ENCODE data around the gene CLEC2B. TPM values are rescaled to one million over a fixed set of nuclear protein-coding genes. Genes with fewer than 3 reads are reported as not detected.

CLEC2B gene
- total and polyA plus RNA-seq, 8 donors = 0.87 to 30.1 (median 9.6) TPM

GRCh38 chr12:9909724-9910123 is 40.6 kb upstream of the CLEC2B start:
- H3K9me3 ChIP-seq = peaks cover 16 to 33% (median 26%) of the 10 kb centered on the region in 4 donors
- H3K4me3 ChIP-seq = no peak overlapping the region
- no peaks in the 10 kb centered on the region for H3K27me3 ChIP-seq
- TF ChIP-seq EP300 (IDR thresholded peaks at IDR 0.05) (no peak), POLR2AphosphoS5 (IDR thresholded peaks at IDR 0.05) (no peak), CTCF (IDR thresholded peaks at IDR 0.05) (no peak), POLR2A (IDR thresholded peaks at IDR 0.05) (no peak)
- H3K27ac ChIP-seq = no peak overlapping the region
- no peaks in the 10 kb centered on the region for H3K36me3 ChIP-seq
- H3K4me1 ChIP-seq = no peaks in the 10 kb centered on the region
- no peak for DNase-seq
- intact Hi-C loops (cut with DNase I; ENCODE audit: low total_unique reads) = loop anchor here (10.0 kb wide), 1 partner anchor 95 kb away; no protein-coding TSS in a partner anchor

- no peaks in the 10 kb centered on the region for H3K36me3 ChIP-seq
- H3K27ac ChIP-seq = no peak overlapping the region
- no peaks in the 10 kb centered on the region for H3K4me1 ChIP-seq
- 76 to 91% (median 90%) methylated on average over 4 of the region's 4 CpGs for WGBS, 5 donors
- H3K9me3 ChIP-seq = peaks cover 16 to 41% (median 28%) of the 10 kb centered on the region in 4 donors
- no peak for DNase-seq
- no peak overlapping the region for H3K4me3 ChIP-seq
- TF ChIP-seq EP300 (IDR thresholded peaks at IDR 0.05) (no peak), POLR2A (IDR thresholded peaks at IDR 0.05) (no peak), CTCF (IDR thresholded peaks at IDR 0.05) (no peak), POLR2AphosphoS5 (IDR thresholded peaks at IDR 0.05) (no peak)
- intact Hi-C loops (cut with DNase I; ENCODE audit: low total_unique reads) = loop anchor here (10.0 kb wide), 1 partner anchor 94 kb away; no protein-coding TSS in a partner anchor
- H3K27me3 ChIP-seq = no peaks in the 10 kb centered on the region
Measured at GRCh38 chr12:9908350-9908749, 39.2 kb upstream of the CLEC2B start.

GRCh38 chr12:9907769-9908168 is 38.6 kb upstream of the CLEC2B start:
- Histone ChIP-seq H3K4me1 (no peaks in the 10 kb centered on the region), H3K9me3 (peaks cover 17 to 46% (median 31%) of the 10 kb centered on the region in 4 donors), H3K27me3 (no peaks in the 10 kb centered on the region), H3K36me3 (no peaks in the 10 kb centered on the region), H3K27ac (no peak overlapping the region), H3K4me3 (no peak overlapping the region)
- DNase-seq = no peak
- intact Hi-C loops (cut with DNase I; ENCODE audit: low total_unique reads) = loop anchor here (10.0 kb wide), 1 partner anchor 93 kb away; no protein-coding TSS in a partner anchor
- 84 to 90% (median 88%) methylated on average over 7 of the region's 7 CpGs for WGBS, 5 donors
- no peak for TF ChIP-seq POLR2A (IDR thresholded peaks at IDR 0.05)
- no peak for TF ChIP-seq CTCF (IDR thresholded peaks at IDR 0.05)
- no peak for TF ChIP-seq POLR2AphosphoS5 (IDR thresholded peaks at IDR 0.05)
- TF ChIP-seq EP300 (IDR thresholded peaks at IDR 0.05) = no peak

- Histone ChIP-seq H3K4me3 (no peak overlapping the region), H3K4me1 (no peaks in the 10 kb centered on the region), H3K27me3 (no peaks in the 10 kb centered on the region), H3K36me3 (no peaks in the 10 kb centered on the region), H3K27ac (no peak overlapping the region), H3K9me3 (peaks cover 23 to 50% (median 35%) of the 10 kb centered on the region in 4 donors)
- DNase-seq = peak in 1 of 2 donors; percentile 33
- intact Hi-C loops (cut with DNase I; ENCODE audit: low total_unique reads) = loop anchor here (10.0 kb wide), 1 partner anchor 92 kb away; no protein-coding TSS in a partner anchor
- TF ChIP-seq POLR2A (IDR thresholded peaks at IDR 0.05) (no peak), CTCF (IDR thresholded peaks at IDR 0.05) (no peak)
- WGBS, 5 donors = 68 to 78% (median 76%) methylated on average over 2 of the region's 2 CpGs
Measured at GRCh38 chr12:9906873-9907272, 37.7 kb upstream of the CLEC2B start.
